HCT116 (cell line): ENCODE results near the gene TIMP3. TPM values are rescaled to one million over a fixed set of nuclear protein-coding genes. Genes with fewer than 3 reads are reported as not detected.

Experiments
- ATAC-seq: fragments of 200-7000 bp; cut with Tn5 transposase; 2 replicates; pipeline ENCODE4 v1.9.1; 2020; ENCODE audit warnings: mild to moderate bottlenecking, moderate library complexity
- BruUV-seq: library from RNA; stranded (reverse); fragments of 400-500 nt; replicated peaks from 2 replicates; lab custom pipeline; 2021; lab: Mats Ljungman, UMichigan
- CTCF ChIA-PET: fragments of 300-600 bp; sonication (Branson Sonifier 250); formaldehyde crosslinking; loops from one replicate; lab custom pipeline; 2021; ENCODE audit warnings: antibody characterized with exemption; lab: Charles Lee
- POLR2A ChIA-PET: fragments of 300-600, 350-600 bp; sonication (Branson Sonifier 250); formaldehyde crosslinking; loops from one replicate; lab custom pipeline; 2021; ENCODE audit warnings: antibody characterized with exemption; lab: Charles Lee
- RAD21 ChIA-PET, 2 experiments: fragments of 300-600 bp; sonication (Branson Sonifier 250); formaldehyde crosslinking; loops; one replicate each; lab custom pipeline; 2023; ENCODE audit warnings: low total read pairs in 2 of 2; ENCODE audit not compliant: uncharacterized antibody in 2 of 2, unreplicated experiment in 2 of 2, low non-redundant PET in 1 of 2; lab: Charles Lee
- DNase-seq: peaks from one replicate; pipeline ENCODE4 v3.0.0-alpha.2; 2010; ENCODE audit warnings: low read depth, low spot score
- H2AFZ ChIP-seq: fragments of 200-600 bp; shearing (Covaris generic), sonication (generic); 2 replicates; pipeline ENCODE4 v1.6.1; 2017; ENCODE audit warnings: low read depth, mixed run types, mixed read lengths, antibody characterized with exemption, low read length; ENCODE audit not compliant: poor library complexity, severe bottlenecking
- H3K27ac ChIP-seq: 2 replicates; pipeline ENCODE4 v1.5.1; 2012; ENCODE audit warnings: low read depth, low read length
- H3K27me3 ChIP-seq: fragments of 200-600 bp; sonication (generic); 2 replicates; pipeline ENCODE4 v1.6.1; 2016; ENCODE audit warnings: mixed run types, low read length, mixed read lengths; ENCODE audit not compliant: insufficient read depth
- H3K36me3 ChIP-seq, 2 experiments: fragments of 200-500 bp in 1 of 2; fragments of 200-600 bp in 1 of 2; sonication (Bioruptor generic) in 1 of 2; sonication (generic) in 1 of 2; 2 replicates each; pipeline versions ENCODE4 v1.5.1 to v1.6.1; 2014 to 2016; ENCODE audit warnings: low read length in 2 of 2, inconsistent platforms in 1 of 2, mixed read lengths in 1 of 2, mixed run types in 1 of 2; ENCODE audit not compliant: insufficient read depth in 2 of 2, control insufficient read depth in 1 of 2
- H3K4me1 ChIP-seq, 2 experiments: fragments of 200-600 bp in 1 of 2; sonication (generic) in 1 of 2; 2 replicates each; pipeline versions ENCODE4 v1.5.1 to v1.6.1; 2012 to 2017; ENCODE audit warnings: low read length in 2 of 2, inconsistent platforms in 1 of 2, mild to moderate bottlenecking in 1 of 2, mixed read lengths in 1 of 2, mixed run types in 1 of 2, moderate library complexity in 1 of 2; ENCODE audit not compliant: insufficient read depth in 2 of 2, control insufficient read depth in 1 of 2
- H3K4me2 ChIP-seq: fragments of 200-600 bp; sonication (generic); 2 replicates; pipeline ENCODE4 v1.6.1; 2017; ENCODE audit warnings: mixed run types, low read length, mixed read lengths
- H3K4me3 ChIP-seq, 2 experiments: fragments of 200-600 bp in 1 of 2; sonication (generic) in 1 of 2; replicated peaks in 1 of 2; 2 replicates each; pipeline ENCODE4 v1.5.1; 2011 to 2016; ENCODE audit warnings: low read length in 2 of 2, control low read depth in 1 of 2, low read depth in 1 of 2, mild to moderate bottlenecking in 1 of 2, mixed read lengths in 1 of 2, mixed run types in 1 of 2
- H3K79me2 ChIP-seq: fragments of 200-600 bp; sonication (generic); 2 replicates; pipeline ENCODE4 v1.6.1; 2017; ENCODE audit warnings: mild to moderate bottlenecking, mixed run types, low read length, moderate library complexity, mixed read lengths; ENCODE audit not compliant: insufficient read depth
- H3K9ac ChIP-seq: fragments of 200-600 bp; sonication (generic); 2 replicates; pipeline ENCODE4 v1.6.1; 2016; ENCODE audit warnings: low read length, mixed read lengths
- H3K9me2 ChIP-seq: fragments of 200-600 bp; sonication (generic), shearing (Covaris generic); 2 replicates; pipeline ENCODE4 v1.6.1; 2017; ENCODE audit warnings: mixed run types, mild to moderate bottlenecking, moderate library complexity; ENCODE audit not compliant: insufficient read depth
- H3K9me3 ChIP-seq, 2 experiments: fragments of 200-500 bp in 1 of 2; fragments of 200-600 bp in 1 of 2; sonication (Bioruptor generic) in 1 of 2; sonication (generic) in 1 of 2; 2 replicates each; pipeline ENCODE4 v1.6.1; 2014 to 2017; ENCODE audit warnings: low read length in 2 of 2, mixed read lengths in 2 of 2, inconsistent platforms in 1 of 2, low read depth in 1 of 2, mild to moderate bottlenecking in 1 of 2, mixed run types in 1 of 2, moderate library complexity in 1 of 2; ENCODE audit not compliant: control insufficient read depth in 1 of 2, insufficient read depth in 1 of 2
- H4K20me1 ChIP-seq: fragments of 200-600 bp; sonication (generic), shearing (Covaris generic); 2 replicates; pipeline ENCODE4 v1.6.1; 2017; ENCODE audit warnings: mixed run types, mild to moderate bottlenecking, moderate library complexity; ENCODE audit not compliant: insufficient read depth
- POLR2AphosphoS5 ChIP-seq: IDR thresholded peaks from 2 replicates; pipeline ENCODE4 v1.6.1; 2011; ENCODE audit warnings: mild to moderate bottlenecking, low read depth, low read length, moderate library complexity
- intact Hi-C: fragments of 100-400 bp; cut with micrococcal nuclease; formaldehyde crosslinking; loops from 2 replicates; pipeline ENCODE4 v1.10.0; 2022
- total RNA-seq: library from RNA; stranded (reverse); gene quantifications from one replicate; pipeline ENCODE4 v1.2.1, GENCODE V29; 2021; ENCODE audit not compliant: unreplicated experiment
- TF ChIP-seq, protein P1 (sequence below), 3 experiments: fragments of 200-600 bp in 1 of 3; sonication (generic) in 1 of 3; IDR thresholded peaks in 2 of 3; conservative IDR thresholded peaks in 1 of 3; 2 replicates each; pipeline ENCODE4 v1.5.1; 2012 to 2017; ENCODE audit warnings: low read depth in 2 of 3, low read length in 2 of 3, antibody characterized with exemption in 1 of 3, borderline replicate concordance in 1 of 3, control low read depth in 1 of 3, mild to moderate bottlenecking in 1 of 3, mixed read lengths in 1 of 3, mixed run types in 1 of 3, moderate library complexity in 1 of 3; ENCODE audit not compliant: insufficient read depth in 1 of 3
- TF ChIP-seq, protein P2 (sequence below): IDR thresholded peaks from 2 replicates; pipeline ENCODE4 v1.6.1; 2012; ENCODE audit warnings: low read depth
- TF ChIP-seq, protein P3 (sequence below): IDR thresholded peaks from 2 replicates; pipeline ENCODE4 v1.6.1; 2011; ENCODE audit warnings: mild to moderate bottlenecking, low read length, moderate library complexity; ENCODE audit not compliant: insufficient replicate concordance; ENCODE audit errors: extremely low read depth

The TIMP3 gene
- total RNA-seq, 1 experiment from 2014 or later = 2.2 TPM

DNA sequence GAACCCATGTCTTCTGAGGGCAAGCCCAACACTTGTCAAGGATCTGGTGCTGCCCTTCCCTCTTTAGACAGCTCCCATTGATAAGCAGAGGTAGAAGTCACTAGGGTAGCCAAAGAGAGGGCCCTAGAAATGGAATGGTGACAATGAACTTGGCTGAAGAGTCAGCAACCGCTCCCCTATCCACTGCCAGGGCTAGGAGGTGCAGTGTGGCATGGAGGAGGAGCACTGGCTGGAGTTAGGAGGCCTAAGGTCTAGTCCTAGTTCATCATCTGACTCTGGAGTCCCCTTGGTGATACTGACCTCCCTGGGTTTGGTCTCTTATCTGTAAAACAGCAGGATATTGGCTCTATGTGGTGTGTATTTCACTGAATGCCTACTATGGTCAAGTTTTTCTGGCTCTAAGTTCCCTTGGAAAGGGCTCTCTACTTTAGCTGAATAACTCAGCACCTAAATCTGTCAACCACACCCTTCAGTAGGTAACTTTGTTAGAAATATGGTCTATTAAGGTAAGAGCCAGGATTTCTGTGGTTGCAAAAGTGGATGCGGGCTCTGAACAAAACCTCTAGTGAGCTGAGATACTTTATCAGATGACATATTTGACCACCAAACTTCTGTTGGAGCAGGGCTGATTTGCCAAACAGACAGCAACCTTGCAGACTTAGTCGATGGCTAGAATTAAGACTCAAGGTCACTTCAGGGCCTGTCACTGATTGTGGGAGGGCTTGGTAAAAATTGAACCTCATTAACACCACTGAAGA is 10.5 kb downstream of the TIMP3 start:
- no peaks in the 10 kb centered on the region for H3K9me2 ChIP-seq
- H3K4me1 ChIP-seq = no peaks in the 10 kb centered on the region
- ChIA-PET RAD21 (no interaction called here), POLR2A (no interaction called here), CTCF (interaction anchor here (1.9 kb wide), 1 partner anchor 15 kb away, joined by 11 read pairs; no protein-coding TSS in a partner anchor)
- H3K9ac ChIP-seq = no peak overlapping the region
- H3K4me3 ChIP-seq = no peak overlapping the region
- ATAC-seq (no peak), DNase-seq (no peak)
- H2AFZ ChIP-seq = no peak overlapping the region
- TF ChIP-seq, protein P1, sequence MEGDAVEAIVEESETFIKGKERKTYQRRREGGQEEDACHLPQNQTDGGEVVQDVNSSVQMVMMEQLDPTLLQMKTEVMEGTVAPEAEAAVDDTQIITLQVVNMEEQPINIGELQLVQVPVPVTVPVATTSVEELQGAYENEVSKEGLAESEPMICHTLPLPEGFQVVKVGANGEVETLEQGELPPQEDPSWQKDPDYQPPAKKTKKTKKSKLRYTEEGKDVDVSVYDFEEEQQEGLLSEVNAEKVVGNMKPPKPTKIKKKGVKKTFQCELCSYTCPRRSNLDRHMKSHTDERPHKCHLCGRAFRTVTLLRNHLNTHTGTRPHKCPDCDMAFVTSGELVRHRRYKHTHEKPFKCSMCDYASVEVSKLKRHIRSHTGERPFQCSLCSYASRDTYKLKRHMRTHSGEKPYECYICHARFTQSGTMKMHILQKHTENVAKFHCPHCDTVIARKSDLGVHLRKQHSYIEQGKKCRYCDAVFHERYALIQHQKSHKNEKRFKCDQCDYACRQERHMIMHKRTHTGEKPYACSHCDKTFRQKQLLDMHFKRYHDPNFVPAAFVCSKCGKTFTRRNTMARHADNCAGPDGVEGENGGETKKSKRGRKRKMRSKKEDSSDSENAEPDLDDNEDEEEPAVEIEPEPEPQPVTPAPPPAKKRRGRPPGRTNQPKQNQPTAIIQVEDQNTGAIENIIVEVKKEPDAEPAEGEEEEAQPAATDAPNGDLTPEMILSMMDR (IDR thresholded peaks at IDR 0.05 in 2 of 3, conservative IDR thresholded peaks at IDR 0.05 in 1 of 3; ENCODE audit: borderline replicate concordance in 1 of 3, insufficient read depth in 1 of 3, low read depth in 2 of 3, low read length in 2 of 3) = no peak
- TF ChIP-seq POLR2AphosphoS5 = no peak
- TF ChIP-seq, protein P2, sequence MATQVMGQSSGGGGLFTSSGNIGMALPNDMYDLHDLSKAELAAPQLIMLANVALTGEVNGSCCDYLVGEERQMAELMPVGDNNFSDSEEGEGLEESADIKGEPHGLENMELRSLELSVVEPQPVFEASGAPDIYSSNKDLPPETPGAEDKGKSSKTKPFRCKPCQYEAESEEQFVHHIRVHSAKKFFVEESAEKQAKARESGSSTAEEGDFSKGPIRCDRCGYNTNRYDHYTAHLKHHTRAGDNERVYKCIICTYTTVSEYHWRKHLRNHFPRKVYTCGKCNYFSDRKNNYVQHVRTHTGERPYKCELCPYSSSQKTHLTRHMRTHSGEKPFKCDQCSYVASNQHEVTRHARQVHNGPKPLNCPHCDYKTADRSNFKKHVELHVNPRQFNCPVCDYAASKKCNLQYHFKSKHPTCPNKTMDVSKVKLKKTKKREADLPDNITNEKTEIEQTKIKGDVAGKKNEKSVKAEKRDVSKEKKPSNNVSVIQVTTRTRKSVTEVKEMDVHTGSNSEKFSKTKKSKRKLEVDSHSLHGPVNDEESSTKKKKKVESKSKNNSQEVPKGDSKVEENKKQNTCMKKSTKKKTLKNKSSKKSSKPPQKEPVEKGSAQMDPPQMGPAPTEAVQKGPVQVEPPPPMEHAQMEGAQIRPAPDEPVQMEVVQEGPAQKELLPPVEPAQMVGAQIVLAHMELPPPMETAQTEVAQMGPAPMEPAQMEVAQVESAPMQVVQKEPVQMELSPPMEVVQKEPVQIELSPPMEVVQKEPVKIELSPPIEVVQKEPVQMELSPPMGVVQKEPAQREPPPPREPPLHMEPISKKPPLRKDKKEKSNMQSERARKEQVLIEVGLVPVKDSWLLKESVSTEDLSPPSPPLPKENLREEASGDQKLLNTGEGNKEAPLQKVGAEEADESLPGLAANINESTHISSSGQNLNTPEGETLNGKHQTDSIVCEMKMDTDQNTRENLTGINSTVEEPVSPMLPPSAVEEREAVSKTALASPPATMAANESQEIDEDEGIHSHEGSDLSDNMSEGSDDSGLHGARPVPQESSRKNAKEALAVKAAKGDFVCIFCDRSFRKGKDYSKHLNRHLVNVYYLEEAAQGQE = no peak
- TF ChIP-seq, protein P3, sequence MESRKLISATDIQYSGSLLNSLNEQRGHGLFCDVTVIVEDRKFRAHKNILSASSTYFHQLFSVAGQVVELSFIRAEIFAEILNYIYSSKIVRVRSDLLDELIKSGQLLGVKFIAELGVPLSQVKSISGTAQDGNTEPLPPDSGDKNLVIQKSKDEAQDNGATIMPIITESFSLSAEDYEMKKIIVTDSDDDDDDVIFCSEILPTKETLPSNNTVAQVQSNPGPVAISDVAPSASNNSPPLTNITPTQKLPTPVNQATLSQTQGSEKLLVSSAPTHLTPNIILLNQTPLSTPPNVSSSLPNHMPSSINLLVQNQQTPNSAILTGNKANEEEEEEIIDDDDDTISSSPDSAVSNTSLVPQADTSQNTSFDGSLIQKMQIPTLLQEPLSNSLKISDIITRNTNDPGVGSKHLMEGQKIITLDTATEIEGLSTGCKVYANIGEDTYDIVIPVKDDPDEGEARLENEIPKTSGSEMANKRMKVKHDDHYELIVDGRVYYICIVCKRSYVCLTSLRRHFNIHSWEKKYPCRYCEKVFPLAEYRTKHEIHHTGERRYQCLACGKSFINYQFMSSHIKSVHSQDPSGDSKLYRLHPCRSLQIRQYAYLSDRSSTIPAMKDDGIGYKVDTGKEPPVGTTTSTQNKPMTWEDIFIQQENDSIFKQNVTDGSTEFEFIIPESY = no peak
- no peak overlapping the region for H3K27ac ChIP-seq
- H3K36me3 ChIP-seq = no peaks in the 10 kb centered on the region
- H3K27me3 ChIP-seq = peaks cover 15% of the 10 kb centered on the region; the same call in 1 of the 2 replicates
- no TSS peak for BruUV-seq
- no peaks in the 10 kb centered on the region for H3K9me3 ChIP-seq
- no peak overlapping the region for H3K4me2 ChIP-seq
- H3K79me2 ChIP-seq = no peaks in the 10 kb centered on the region
- H4K20me1 ChIP-seq = no peaks in the 10 kb centered on the region
- intact Hi-C loops = no loop called here
